ENCODE results near the gene AGBL3.

- TF ChIP-seq CTCF (IDR thresholded peaks at IDR 0.05), result no peak
- no peak for TF ChIP-seq POLR2AphosphoS5 (IDR thresholded peaks at IDR 0.05)
Measured at GRCh38 chr7:135178364-135178763, 192.1 kb downstream of the AGBL3 start.

All from sigmoid colon (tissue), 4 donors.